ENCODE measurements around the gene BZW1. TPM values are rescaled to one million over a fixed set of nuclear protein-coding genes. Genes with fewer than 3 reads are reported as not detected.

Gene BZW1
- total RNA-seq, 1 experiment from 2014 or later = 353 TPM

- no TSS peak for BruUV-seq (replicated peaks)
- intact Hi-C loops (cut with micrococcal nuclease) = no loop called here
- Mint-ChIP-seq H3K4me3 (ENCODE audit: unreplicated experiment) (no peak overlapping the region), H3K27ac (ENCODE audit: low read depth, unreplicated experiment) (peak overlapping the region; percentile 77), H3K4me1 (ENCODE audit: insufficient read depth, unreplicated experiment) (peaks cover 17% of the 10 kb centered on the region), H3K36me3 (ENCODE audit: insufficient read depth, unreplicated experiment) (no peaks in the 10 kb centered on the region), H3K27me3 (ENCODE audit: insufficient read depth, unreplicated experiment) (no peaks in the 10 kb centered on the region), H3K9me3 (ENCODE audit: unreplicated experiment) (no peaks in the 10 kb centered on the region)
- ChIA-PET CTCF (no interaction called here), POLR2A (interaction anchor here (0.8 to 4.0 kb wide), 3 partner anchors 17 to 273 kb away, joined by 3 to 20 read pairs (median 3); no protein-coding TSS in a partner anchor)
- no peak for TF ChIP-seq CTCF (IDR thresholded peaks at IDR 0.05; ENCODE audit: unreplicated experiment)
- no peak for DNase-seq (ENCODE audit: unreplicated experiment)
Measured at GRCh38 chr2:200782251-200782650, 29.5 kb upstream of the BZW1 start.

- BruUV-seq (replicated peaks) = no TSS peak
- H3K9me3 Mint-ChIP-seq (ENCODE audit: unreplicated experiment) = no peaks in the 10 kb centered on the region
- DNase-seq (ENCODE audit: unreplicated experiment) = no peak
- CTCF ChIA-PET = interaction anchor here (0.5 to 1.1 kb wide), 3 partner anchors 10 to 20 kb away, joined by 3 read pairs; no protein-coding TSS in a partner anchor
- no peaks in the 10 kb centered on the region for H3K27me3 Mint-ChIP-seq (ENCODE audit: insufficient read depth, unreplicated experiment)
- no peaks in the 10 kb centered on the region for H3K36me3 Mint-ChIP-seq (ENCODE audit: insufficient read depth, unreplicated experiment)
- peaks cover 33% of the 10 kb centered on the region for H3K4me1 Mint-ChIP-seq (ENCODE audit: insufficient read depth, unreplicated experiment)
- POLR2A ChIA-PET = interaction anchor here (3.1 to 4.0 kb wide), 3 partner anchors 9 to 27 kb away, joined by 15 to 20 read pairs (median 16); no protein-coding TSS in a partner anchor
- no peak overlapping the region for H3K4me3 Mint-ChIP-seq (ENCODE audit: unreplicated experiment)
- H3K27ac Mint-ChIP-seq (ENCODE audit: low read depth, unreplicated experiment) = no peak overlapping the region
- intact Hi-C loops (cut with micrococcal nuclease) = no loop called here
- no peak for TF ChIP-seq CTCF (IDR thresholded peaks at IDR 0.05; ENCODE audit: unreplicated experiment)
Measured at GRCh38 chr2:200784215-200784614, 27.5 kb upstream of the BZW1 start.

GRCh38 chr2:200786423-200786822, 25.3 kb upstream of the BZW1 start:
- Mint-ChIP-seq H3K4me1 (ENCODE audit: insufficient read depth, unreplicated experiment) (peaks cover 30% of the 10 kb centered on the region), H3K36me3 (ENCODE audit: insufficient read depth, unreplicated experiment) (no peaks in the 10 kb centered on the region)
- no TSS peak for BruUV-seq (replicated peaks)

More at GRCh38 chr2:200786423-200786822, 25.3 kb upstream of the BZW1 start:
- ChIA-PET CTCF (interaction anchor here (0.6 to 1.6 kb wide), 6 partner anchors 8 to 307 kb away, joined by 3 to 6 read pairs (median 4); no protein-coding TSS in a partner anchor), POLR2A (interaction anchor here (0.6 to 3.6 kb wide), 13 partner anchors 9 to 217 kb away, joined by 3 to 17 read pairs (median 10); partner anchors contain the start of genes BZW1, NIF3L1 and PPIL3)
- Mint-ChIP-seq H3K27ac (ENCODE audit: low read depth, unreplicated experiment) (peak overlapping the region; percentile 89), H3K4me3 (ENCODE audit: unreplicated experiment) (peak overlapping the region; percentile 10), H3K9me3 (ENCODE audit: unreplicated experiment) (no peaks in the 10 kb centered on the region), H3K27me3 (ENCODE audit: insufficient read depth, unreplicated experiment) (no peaks in the 10 kb centered on the region)
- no peak for TF ChIP-seq CTCF (IDR thresholded peaks at IDR 0.05; ENCODE audit: unreplicated experiment)
- intact Hi-C loops (cut with micrococcal nuclease) = loop anchor here (2.0 kb wide), 2 partner anchors 22 to 74 kb away; no protein-coding TSS in a partner anchor
- peak; percentile 59 for DNase-seq (ENCODE audit: unreplicated experiment)

Measured in MCF 10A (cell line).